Right ventricle myocardium inferior (tissue), 1 donor: ENCODE results near the gene CNPPD1. TPM values are rescaled to one million over a fixed set of nuclear protein-coding genes. Genes with fewer than 3 reads are reported as not detected.

Experiments
- ATAC-seq: fragments of 200-7000 bp; cut with Tn5 transposase; one replicate; pipeline ENCODE4 v1.9.1; 2020; ENCODE audit warnings: mild to moderate bottlenecking, moderate library complexity
- DNase-seq: peaks from one replicate; pipeline ENCODE4 v3.0.0; 2021; ENCODE audit errors: missing footprints
- intact Hi-C: fragments of 100-400 bp; cut with DNase I; formaldehyde crosslinking; loops from one replicate; pipeline ENCODE4 v1.11.0; 2022
- long read RNA-seq: library from polyadenylated mRNA; unstranded; transcript quantifications from one replicate; pipeline ENCODE4 v2.0.0, GENCODE V29; 2021
- total RNA-seq: library from RNA; stranded (reverse); fragmentation: NEBNext Ultra II Directional; extraction: Animal tissue kit (Norgen Biotek cat#: 25700); gene quantifications from one replicate; pipeline ENCODE4 v1.2.1, GENCODE V29; 2021
- donor health status: DM: no; HTN: yes; CAD: no; lungs with severe emphysema.

Gene CNPPD1
- total RNA-seq = 72.7 TPM
- long read RNA-seq, transcript CNPPD1-201 (8 exons, 2,060 nt) = major isoform, 105 of 118 reads
- long read RNA-seq, partial matches to known transcripts = 0 of 118 reads
- long read RNA-seq, other reads (novel, unspliced or antisense) = 10 of 118 reads

GRCh38 chr2:219176818-219177551, at the start of gene CNPPD1:
Gene CNPPD1 (minus strand): TSS chr2:219176925. CDS start chr2:219176828, 97 bp downstream.
- peak; percentile 94 for ATAC-seq
- peak; percentile 96 for DNase-seq
- intact Hi-C loops = loop anchor here (1.0 to 5.0 kb wide), 5 partner anchors 17 to 210 kb away; partner anchors contain the start of genes DNAJB2, DNPEP, NHEJ1 and TUBA4A

- intact Hi-C loops = loop anchor here (5.0 kb wide), 1 partner anchor 52 kb away; the partner anchor contains the start of gene DNAJB2
- no peak for ATAC-seq
Measured at GRCh38 chr2:219225350-219225749, 48.6 kb upstream of the CNPPD1 start.

GRCh38 chr2:219223831-219224610, 47.3 kb upstream of the CNPPD1 start:
- ATAC-seq (no peak), DNase-seq (no peak)
- intact Hi-C loops = no loop called here

More at GRCh38 chr2:219225350-219225749, 48.6 kb upstream of the CNPPD1 start:
- no peak for DNase-seq

- DNase-seq (no peak), ATAC-seq (no peak)
- intact Hi-C loops = no loop called here
Measured at GRCh38 chr2:219221957-219222518, 45.3 kb upstream of the CNPPD1 start.

- no peak for DNase-seq
- ATAC-seq = no peak
- intact Hi-C loops = no loop called here
Measured at GRCh38 chr2:219220652-219221402, 44.1 kb upstream of the CNPPD1 start.

- DNase-seq (no peak), ATAC-seq (no peak)
- intact Hi-C loops = no loop called here
Measured at GRCh38 chr2:219219784-219220532, 43.2 kb upstream of the CNPPD1 start.

GRCh38 chr2:219218732-219219701, 42.3 kb upstream of the CNPPD1 start, which contains the start of gene ABCB6:
Gene ABCB6 (minus strand): TSS chr2:219218958. CDS start chr2:219218673, 285 bp downstream.
- intact Hi-C loops = no loop called here
- ATAC-seq (peak; percentile 93), DNase-seq (peak; percentile 97)

- intact Hi-C loops = no loop called here
- DNase-seq (peak; percentile 85), ATAC-seq (peak; percentile 36)
Measured at GRCh38 chr2:219218217-219218731, 41.5 kb upstream of the CNPPD1 start.

GRCh38 chr2:219216535-219216915, 39.8 kb upstream of the CNPPD1 start:
- intact Hi-C loops = no loop called here
- no peak for ATAC-seq
- no peak for DNase-seq

GRCh38 chr2:219215871-219216534, 39.3 kb upstream of the CNPPD1 start:
- DNase-seq (no peak), ATAC-seq (no peak)
- intact Hi-C loops = no loop called here

- intact Hi-C loops = no loop called here
- ATAC-seq (no peak), DNase-seq (no peak)
Measured at GRCh38 chr2:219214786-219215185, 38.1 kb upstream of the CNPPD1 start.

- intact Hi-C loops = no loop called here
- ATAC-seq = no peak
- DNase-seq = no peak
Measured at GRCh38 chr2:219214141-219214540, 37.4 kb upstream of the CNPPD1 start.

- ATAC-seq = no peak
- intact Hi-C loops = no loop called here
- no peak for DNase-seq
Measured at GRCh38 chr2:219213486-219214071, 36.9 kb upstream of the CNPPD1 start.

GRCh38 chr2:219213026-219213415, 36.3 kb upstream of the CNPPD1 start:
- no peak for DNase-seq
- ATAC-seq = no peak
- intact Hi-C loops = no loop called here

GRCh38 chr2:219210886-219211362, 34.2 kb upstream of the CNPPD1 start:
- DNase-seq = no peak
- no peak for ATAC-seq
- intact Hi-C loops = no loop called here
